HEK293 (cell line): ENCODE data around the gene SP7.
A peak's percentile ranks its signal among the peaks of the same experiment; 100 is the strongest.

Experiments used
- CTCF ChIA-PET: fragments of 350-600 bp; formaldehyde crosslinking; extraction: SDS; loops from one replicate; lab custom pipeline; 2021; ENCODE audit warnings: antibody characterized with exemption; lab: Yijun Ruan, JAX
- POLR2A ChIA-PET: fragments of 300-600 bp; formaldehyde crosslinking; extraction: SDS; loops from one replicate; lab custom pipeline; 2020; ENCODE audit warnings: antibody characterized with exemption, inconsistent platforms; lab: Yijun Ruan, JAX
- H3K27ac ChIP-seq: fragments of 200-500 bp; sonication (Bioruptor generic); 2 replicates; pipeline ENCODE4 v1.5.1; 2014; ENCODE audit warnings: low read depth, low read length, control low read depth, inconsistent platforms; ENCODE audit errors: extremely low read depth
- H3K36me3 ChIP-seq, 2 experiments: fragments of 200-500 bp in 1 of 2; sonication (Bioruptor generic) in 1 of 2; 1 replicate in 1 of 2; 2 replicates in 1 of 2; pipeline ENCODE4 v1.5.1; 2014 to 2017; ENCODE audit warnings: inconsistent platforms in 2 of 2, low read length in 2 of 2; ENCODE audit not compliant: control insufficient read depth in 2 of 2, insufficient read depth in 1 of 2
- H3K4me1 ChIP-seq: fragments of 200-500 bp; sonication (Bioruptor generic); 2 replicates; pipeline ENCODE4 v1.5.1; 2014; ENCODE audit warnings: mild to moderate bottlenecking, low read length, inconsistent platforms; ENCODE audit not compliant: control insufficient read depth, insufficient read depth
- H3K4me3 ChIP-seq: 2 replicates; pipeline ENCODE4 v1.5.1; 2011; ENCODE audit warnings: low read depth, mild to moderate bottlenecking, control low read depth, low read length, moderate library complexity
- H3K9me3 ChIP-seq: fragments of 200-500 bp; sonication (Bioruptor generic); 2 replicates; pipeline ENCODE4 v1.5.1; 2014; ENCODE audit warnings: low read depth, low read length, inconsistent platforms; ENCODE audit not compliant: control insufficient read depth, insufficient read depth
- GLIS2 ChIP-seq: fragments of 450-650 bp; formaldehyde crosslinking; IDR thresholded peaks from 2 replicates; pipeline ENCODE4 v1.5.1; 2016; ENCODE audit warnings: missing biosample characterization, missing genetic modification characterization
- PRDM4 ChIP-seq: fragments of 450-650 bp; formaldehyde crosslinking; IDR thresholded peaks from 2 replicates; pipeline ENCODE4 v1.5.1; 2017; ENCODE audit warnings: missing biosample characterization, missing genetic modification characterization
- SCRT2 ChIP-seq: fragments of 450-650 bp; formaldehyde crosslinking; IDR thresholded peaks from 2 replicates; pipeline ENCODE4 v1.5.1; 2016; ENCODE audit warnings: missing biosample characterization, missing genetic modification characterization
- SP2 ChIP-seq: fragments of 450-650 bp; formaldehyde crosslinking; IDR thresholded peaks from 2 replicates; pipeline ENCODE4 v1.5.1; 2016; ENCODE audit warnings: missing biosample characterization, missing genetic modification characterization
- YY1 ChIP-seq: fragments of 450-650 bp; formaldehyde crosslinking; IDR thresholded peaks from 2 replicates; pipeline ENCODE4 v1.5.1; 2018; ENCODE audit warnings: missing biosample characterization, missing genetic modification characterization
- ZBTB20 ChIP-seq: fragments of 450-650 bp; formaldehyde crosslinking; IDR thresholded peaks from 2 replicates; pipeline ENCODE4 v1.5.1; 2016; ENCODE audit warnings: missing biosample characterization, missing genetic modification characterization
- ZFP37 ChIP-seq: fragments of 450-650 bp; formaldehyde crosslinking; IDR thresholded peaks from 2 replicates; pipeline ENCODE4 v1.5.1; 2016; ENCODE audit warnings: missing biosample characterization, missing genetic modification characterization
- ZIC2 ChIP-seq: fragments of 450-650 bp; formaldehyde crosslinking; IDR thresholded peaks from 2 replicates; pipeline ENCODE4 v1.5.1; 2016; ENCODE audit warnings: missing biosample characterization, missing genetic modification characterization
- ZNF10 ChIP-seq: fragments of 450-650 bp; formaldehyde crosslinking; IDR thresholded peaks from 2 replicates; pipeline ENCODE4 v1.5.1; 2017; ENCODE audit warnings: missing biosample characterization, missing genetic modification characterization
- ZNF114 ChIP-seq: fragments of 450-650 bp; formaldehyde crosslinking; IDR thresholded peaks from 2 replicates; pipeline ENCODE4 v1.5.0; 2017; ENCODE audit warnings: missing biosample characterization, missing genetic modification characterization
- ZNF354C ChIP-seq: fragments of 450-650 bp; formaldehyde crosslinking; IDR thresholded peaks from 2 replicates; pipeline ENCODE4 v1.5.1; 2016; ENCODE audit warnings: missing biosample characterization, missing genetic modification characterization, low read depth, borderline replicate concordance
- ZNF391 ChIP-seq: fragments of 450-650 bp; formaldehyde crosslinking; IDR thresholded peaks from 2 replicates; pipeline ENCODE4 v1.5.1; 2016; ENCODE audit warnings: low read depth, missing biosample characterization, missing genetic modification characterization, borderline replicate concordance
- ZNF423 ChIP-seq: fragments of 450-650 bp; formaldehyde crosslinking; IDR thresholded peaks from 2 replicates; pipeline ENCODE4 v1.5.1; 2016; ENCODE audit warnings: missing biosample characterization, missing genetic modification characterization
- ZNF433 ChIP-seq: fragments of 450-650 bp; formaldehyde crosslinking; IDR thresholded peaks from 2 replicates; pipeline ENCODE4 v1.5.1; 2016; ENCODE audit warnings: missing biosample characterization, missing genetic modification characterization, low read depth
- ZNF518A ChIP-seq: fragments of 450-650 bp; formaldehyde crosslinking; conservative IDR thresholded peaks from 2 replicates; pipeline ENCODE4 v1.5.1; 2016; ENCODE audit warnings: low read depth, missing biosample characterization, missing genetic modification characterization
- ZNF521 ChIP-seq: fragments of 450-650 bp; formaldehyde crosslinking; IDR thresholded peaks from 2 replicates; pipeline ENCODE4 v1.5.1; 2017; ENCODE audit warnings: missing biosample characterization, mild to moderate bottlenecking, missing genetic modification characterization
- ZNF561 ChIP-seq: fragments of 450-650 bp; IDR thresholded peaks from 2 replicates; pipeline ENCODE4 v1.5.1; 2018; ENCODE audit warnings: missing biosample characterization, missing genetic modification characterization, borderline replicate concordance
- ZNF571 ChIP-seq: fragments of 450-650 bp; formaldehyde crosslinking; IDR thresholded peaks from 2 replicates; pipeline ENCODE4 v1.5.0; 2017; ENCODE audit warnings: missing biosample characterization, missing genetic modification characterization
- ZNF664 ChIP-seq: fragments of 450-650 bp; formaldehyde crosslinking; IDR thresholded peaks from 2 replicates; pipeline ENCODE4 v1.5.1; 2016; ENCODE audit warnings: missing biosample characterization, missing genetic modification characterization
- ZNF76 ChIP-seq: fragments of 450-650 bp; formaldehyde crosslinking; IDR thresholded peaks from 2 replicates; pipeline ENCODE4; 2016; ENCODE audit warnings: low read depth, missing biosample characterization, missing genetic modification characterization, borderline replicate concordance
- ZSCAN23 ChIP-seq: fragments of 450-650 bp; formaldehyde crosslinking; IDR thresholded peaks from 2 replicates; pipeline ENCODE4 v1.5.1; 2016; ENCODE audit warnings: missing biosample characterization, missing genetic modification characterization
- ZXDB ChIP-seq: fragments of 450-650 bp; formaldehyde crosslinking; IDR thresholded peaks from 2 replicates; pipeline ENCODE4 v1.5.1; 2016; ENCODE audit warnings: missing biosample characterization, missing genetic modification characterization
- TF ChIP-seq, protein P1 (sequence below): fragments of 450-650 bp; formaldehyde crosslinking; conservative IDR thresholded peaks from 2 replicates; pipeline ENCODE4 v1.5.1; 2016; ENCODE audit warnings: low read depth, missing biosample characterization, missing genetic modification characterization
- TF ChIP-seq, protein P2 (sequence below): fragments of 450-650 bp; formaldehyde crosslinking; IDR thresholded peaks from 2 replicates; pipeline ENCODE4 v1.5.1; 2016; ENCODE audit warnings: missing biosample characterization, missing genetic modification characterization, low read depth

SP7 gene

GRCh38 chr12:53299454-53300180 lies 36.5 kb downstream of the SP7 start, which contains the start of gene MYG1:
Gene MYG1, plus strand, starts transcription at chr12:53299695. Its CDS starts 43 bp downstream, at chr12:53299738.
- Histone ChIP-seq H3K27ac (peak within 1 kb of the TSS; percentile 78; the same call in 1 of the 2 replicates), H3K4me3 (peak within 1 kb of the TSS; percentile 98), H3K4me1 (peaks cover 4% of the 10 kb centered on the region), H3K9me3 (no peaks in the 10 kb centered on the region), H3K36me3 (peaks cover 36 to 57% of the 10 kb centered on the region in 2 experiments)
- CTCF ChIA-PET: interaction anchor here (0.6 to 2.7 kb wide), 4 partner anchors 22 to 209 kb away, joined by 3 to 31 read pairs (median 6); partner anchors contain the start of gene AAAS
- POLR2A ChIA-PET: interaction anchor here (0.6 to 3.0 kb wide), 17 partner anchors 9 to 212 kb away, joined by 3 to 27 read pairs (median 4); partner anchors contain the start of genes AAAS, CSAD, ESPL1 and SP1
- TF ChIP-seq ZNF571 (tag by site-specific recombination) (no peak), YY1 (tag by site-specific recombination) (peak; percentile 86), ZNF391 (0 out of 2 replicates have a peak, but pooled peaks have one; percentile 27), ZNF664 (no peak), ZNF354C (tag by site-specific recombination) (no peak), SCRT2 (tag by site-specific recombination) (0 out of 2 replicates have a peak, but pooled peaks have one; percentile 8), ZNF521 (no peak), ZNF76 (peak; percentile 93), ZNF518A (peak; percentile 99), ZNF561 (peak; percentile 75; the same call in 1 of the 2 replicates), ZSCAN23 (tag by site-specific recombination) (peak; percentile 94), ZNF433 (tag by site-specific recombination) (no peak), SP2 (tag by site-specific recombination) (peak; percentile 98), ZNF423 (tag by site-specific recombination) (0 out of 2 replicates have a peak, but pooled peaks have one; percentile 10), ZNF10 (tag by site-specific recombination) (0 out of 2 replicates have a peak, but pooled peaks have one; percentile 18), ZBTB20 (tag by site-specific recombination) (peak; percentile 88), ZFP37 (tag by site-specific recombination) (peak; percentile 91; the same call in 1 of the 2 replicates), ZXDB (tag by site-specific recombination) (peak; percentile 95), ZNF114 (tag by site-specific recombination) (no peak), ZIC2 (peak; percentile 74), GLIS2 (tag by site-specific recombination) (no peak; the same call in 1 of the 2 replicates), PRDM4 (tag by site-specific recombination) (no peak)
- TF ChIP-seq, protein P1, sequence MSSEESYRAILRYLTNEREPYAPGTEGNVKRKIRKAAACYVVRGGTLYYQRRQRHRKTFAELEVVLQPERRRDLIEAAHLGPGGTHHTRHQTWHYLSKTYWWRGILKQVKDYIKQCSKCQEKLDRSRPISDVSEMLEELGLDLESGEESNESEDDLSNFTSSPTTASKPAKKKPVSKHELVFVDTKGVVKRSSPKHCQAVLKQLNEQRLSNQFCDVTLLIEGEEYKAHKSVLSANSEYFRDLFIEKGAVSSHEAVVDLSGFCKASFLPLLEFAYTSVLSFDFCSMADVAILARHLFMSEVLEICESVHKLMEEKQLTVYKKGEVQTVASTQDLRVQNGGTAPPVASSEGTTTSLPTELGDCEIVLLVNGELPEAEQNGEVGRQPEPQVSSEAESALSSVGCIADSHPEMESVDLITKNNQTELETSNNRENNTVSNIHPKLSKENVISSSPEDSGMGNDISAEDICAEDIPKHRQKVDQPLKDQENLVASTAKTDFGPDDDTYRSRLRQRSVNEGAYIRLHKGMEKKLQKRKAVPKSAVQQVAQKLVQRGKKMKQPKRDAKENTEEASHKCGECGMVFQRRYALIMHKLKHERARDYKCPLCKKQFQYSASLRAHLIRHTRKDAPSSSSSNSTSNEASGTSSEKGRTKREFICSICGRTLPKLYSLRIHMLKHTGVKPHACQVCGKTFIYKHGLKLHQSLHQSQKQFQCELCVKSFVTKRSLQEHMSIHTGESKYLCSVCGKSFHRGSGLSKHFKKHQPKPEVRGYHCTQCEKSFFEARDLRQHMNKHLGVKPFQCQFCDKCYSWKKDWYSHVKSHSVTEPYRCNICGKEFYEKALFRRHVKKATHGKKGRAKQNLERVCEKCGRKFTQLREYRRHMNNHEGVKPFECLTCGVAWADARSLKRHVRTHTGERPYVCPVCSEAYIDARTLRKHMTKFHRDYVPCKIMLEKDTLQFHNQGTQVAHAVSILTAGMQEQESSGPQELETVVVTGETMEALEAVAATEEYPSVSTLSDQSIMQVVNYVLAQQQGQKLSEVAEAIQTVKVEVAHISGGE: peak; percentile 97
- TF ChIP-seq, protein P2, sequence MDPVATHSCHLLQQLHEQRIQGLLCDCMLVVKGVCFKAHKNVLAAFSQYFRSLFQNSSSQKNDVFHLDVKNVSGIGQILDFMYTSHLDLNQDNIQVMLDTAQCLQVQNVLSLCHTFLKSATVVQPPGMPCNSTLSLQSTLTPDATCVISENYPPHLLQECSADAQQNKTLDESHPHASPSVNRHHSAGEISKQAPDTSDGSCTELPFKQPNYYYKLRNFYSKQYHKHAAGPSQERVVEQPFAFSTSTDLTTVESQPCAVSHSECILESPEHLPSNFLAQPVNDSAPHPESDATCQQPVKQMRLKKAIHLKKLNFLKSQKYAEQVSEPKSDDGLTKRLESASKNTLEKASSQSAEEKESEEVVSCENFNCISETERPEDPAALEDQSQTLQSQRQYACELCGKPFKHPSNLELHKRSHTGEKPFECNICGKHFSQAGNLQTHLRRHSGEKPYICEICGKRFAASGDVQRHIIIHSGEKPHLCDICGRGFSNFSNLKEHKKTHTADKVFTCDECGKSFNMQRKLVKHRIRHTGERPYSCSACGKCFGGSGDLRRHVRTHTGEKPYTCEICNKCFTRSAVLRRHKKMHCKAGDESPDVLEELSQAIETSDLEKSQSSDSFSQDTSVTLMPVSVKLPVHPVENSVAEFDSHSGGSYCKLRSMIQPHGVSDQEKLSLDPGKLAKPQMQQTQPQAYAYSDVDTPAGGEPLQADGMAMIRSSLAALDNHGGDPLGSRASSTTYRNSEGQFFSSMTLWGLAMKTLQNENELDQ: no peak
